A549 (cell line): ENCODE measurements around the gene HOXD11.

Source experiments
- CEBPB ChIP-seq, 2 experiments: fragments of >200 bp in 1 of 2; sonication (Bioruptor Twin) in 1 of 2; formaldehyde crosslinking in 1 of 2; IDR thresholded peaks; 2 replicates each; pipeline ENCODE4 v1.6.1; 2012 to 2016
- JUN ChIP-seq, 2 experiments: fragments of >200 bp; sonication (Bioruptor Twin); formaldehyde crosslinking; IDR thresholded peaks; 2 replicates in 1 of 2; 3 replicates in 1 of 2; pipeline ENCODE4 v1.6.1; 2016 to 2017
- PHF8 ChIP-seq: fragments of 200-600 bp; sonication (generic); IDR thresholded peaks from 2 replicates; pipeline ENCODE4 v1.6.1; 2016; ENCODE audit warnings: low read depth, mild to moderate bottlenecking, antibody characterized with exemption, moderate library complexity, borderline replicate concordance
- POLR2A ChIP-seq: IDR thresholded peaks from 2 replicates; pipeline ENCODE4 v1.6.1; 2012; ENCODE audit warnings: mild to moderate bottlenecking, low read length
- TF ChIP-seq, protein P1 (sequence below): fragments of >200 bp; sonication (Bioruptor Twin); formaldehyde crosslinking; IDR thresholded peaks from 3 replicates; pipeline ENCODE4 v1.5.1; 2016
- TF ChIP-seq, protein P2 (sequence below): fragments of >200 bp; sonication (Bioruptor Twin); formaldehyde crosslinking; IDR thresholded peaks from 2 replicates; pipeline ENCODE4 v1.6.1; 2016

DNA sequence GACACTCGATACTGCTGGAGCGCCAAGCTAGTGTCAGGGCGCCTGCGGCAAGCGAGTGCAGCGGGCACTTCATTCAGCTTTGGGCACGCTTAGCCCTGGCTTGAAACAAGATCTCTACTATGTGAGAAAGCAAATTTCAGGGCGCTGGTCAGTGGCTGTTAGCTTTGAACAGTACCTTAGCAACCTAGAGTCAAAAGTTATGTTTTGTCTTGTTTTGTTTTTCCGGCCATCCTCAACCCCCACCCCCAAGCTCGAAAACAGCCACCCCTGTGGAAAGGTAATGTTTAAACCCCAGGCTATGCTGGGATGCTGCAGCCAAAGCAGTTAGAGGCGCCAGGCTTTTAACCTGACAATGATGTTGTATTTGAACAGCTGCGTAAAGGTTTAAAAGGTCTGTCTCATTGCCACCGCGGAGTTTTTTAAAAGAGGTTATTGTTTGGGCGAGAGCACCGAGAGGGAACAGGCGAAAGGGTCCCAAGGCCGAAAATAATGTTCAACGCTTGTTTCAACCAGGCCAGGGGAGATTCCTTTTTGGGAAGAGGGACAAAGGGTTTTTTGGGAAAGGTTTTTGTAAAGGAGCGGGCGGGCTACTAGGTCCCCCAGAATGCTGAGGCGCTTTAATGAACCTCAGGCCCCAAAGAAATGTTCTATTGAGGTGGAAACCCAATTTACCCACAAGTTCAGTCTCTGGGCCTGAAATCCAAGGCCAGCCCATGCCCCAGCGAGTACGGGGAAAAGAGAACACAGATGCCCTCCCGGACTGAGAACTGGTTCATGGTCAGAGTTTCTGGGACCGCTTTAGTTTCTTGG lies 7.2 kb downstream of the HOXD11 start:
- TF ChIP-seq, protein P1, sequence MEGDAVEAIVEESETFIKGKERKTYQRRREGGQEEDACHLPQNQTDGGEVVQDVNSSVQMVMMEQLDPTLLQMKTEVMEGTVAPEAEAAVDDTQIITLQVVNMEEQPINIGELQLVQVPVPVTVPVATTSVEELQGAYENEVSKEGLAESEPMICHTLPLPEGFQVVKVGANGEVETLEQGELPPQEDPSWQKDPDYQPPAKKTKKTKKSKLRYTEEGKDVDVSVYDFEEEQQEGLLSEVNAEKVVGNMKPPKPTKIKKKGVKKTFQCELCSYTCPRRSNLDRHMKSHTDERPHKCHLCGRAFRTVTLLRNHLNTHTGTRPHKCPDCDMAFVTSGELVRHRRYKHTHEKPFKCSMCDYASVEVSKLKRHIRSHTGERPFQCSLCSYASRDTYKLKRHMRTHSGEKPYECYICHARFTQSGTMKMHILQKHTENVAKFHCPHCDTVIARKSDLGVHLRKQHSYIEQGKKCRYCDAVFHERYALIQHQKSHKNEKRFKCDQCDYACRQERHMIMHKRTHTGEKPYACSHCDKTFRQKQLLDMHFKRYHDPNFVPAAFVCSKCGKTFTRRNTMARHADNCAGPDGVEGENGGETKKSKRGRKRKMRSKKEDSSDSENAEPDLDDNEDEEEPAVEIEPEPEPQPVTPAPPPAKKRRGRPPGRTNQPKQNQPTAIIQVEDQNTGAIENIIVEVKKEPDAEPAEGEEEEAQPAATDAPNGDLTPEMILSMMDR: no peak
- TF ChIP-seq JUN (IDR thresholded peaks at IDR 0.05) (no peak), PHF8 (no peak), CEBPB (IDR thresholded peaks at IDR 0.05) (no peak), POLR2A (no peak)
- TF ChIP-seq, protein P2, sequence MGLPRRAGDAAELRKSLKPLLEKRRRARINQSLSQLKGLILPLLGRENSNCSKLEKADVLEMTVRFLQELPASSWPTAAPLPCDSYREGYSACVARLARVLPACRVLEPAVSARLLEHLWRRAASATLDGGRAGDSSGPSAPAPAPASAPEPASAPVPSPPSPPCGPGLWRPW: no peak
